IPS-NIHi7 (cell line): Measurements from ENCODE around the gene PTPN13.
"Not testable (repeated sequence)": the region's sequence is repeated elsewhere in the genome, so short reads cannot be mapped to it uniquely, and the experiment has no call there.

Experiments
- DNase-seq: peaks from one replicate; pipeline ENCODE4 v3.0.0; 2012; ENCODE audit warnings: mixed read lengths; ENCODE audit errors: extremely low spot score

PTPN13 gene

DNA sequence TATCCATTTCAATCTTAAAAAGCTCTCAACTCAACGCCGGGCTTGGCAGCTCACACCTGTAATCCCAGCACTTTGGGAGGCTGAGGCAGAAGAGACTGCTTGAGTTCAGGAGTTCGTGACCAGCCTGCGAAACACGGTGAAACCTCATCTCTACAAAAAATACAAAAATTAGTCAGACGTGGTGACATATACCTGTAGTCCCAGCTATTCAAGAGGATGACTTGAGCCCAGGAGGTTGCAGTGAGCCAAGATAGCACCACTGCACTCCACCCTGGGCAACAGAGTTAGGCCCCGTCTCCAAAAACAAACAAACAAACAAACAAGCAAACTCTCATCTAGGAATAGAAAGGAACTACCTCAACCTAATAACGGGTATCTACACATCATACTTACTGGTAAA is 50.8 kb downstream of the PTPN13 start:
- DNase-seq = no peak

DNA sequence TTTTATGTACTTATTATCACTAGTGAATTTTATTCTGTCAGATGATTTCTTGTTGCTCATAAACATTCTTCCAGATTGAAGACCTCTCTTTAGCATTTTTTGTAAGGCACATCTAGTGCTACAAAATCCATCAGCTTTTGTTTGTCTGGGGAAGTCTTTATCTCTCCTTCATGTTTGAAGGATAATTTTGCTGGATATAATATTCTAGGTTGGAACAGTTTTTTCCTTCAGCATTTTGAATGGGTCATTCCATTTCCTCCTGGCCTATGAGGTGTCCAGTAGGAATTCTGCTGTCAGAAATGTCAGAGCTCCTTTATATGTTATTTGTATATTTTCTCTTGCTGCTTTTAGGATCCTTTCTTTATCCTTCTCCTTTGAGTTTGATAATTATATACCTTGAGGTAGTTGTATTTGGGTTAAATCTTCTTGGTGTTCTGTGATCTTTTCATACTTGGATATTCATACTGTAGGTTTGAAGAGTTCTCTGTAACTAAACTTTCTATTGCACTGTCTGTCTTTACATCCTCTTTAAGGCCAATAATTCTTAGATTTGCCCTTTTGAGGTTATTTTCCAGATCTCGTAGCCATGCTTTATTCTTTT is 58.3 kb downstream of the PTPN13 start:
- DNase-seq = no peak

DNA sequence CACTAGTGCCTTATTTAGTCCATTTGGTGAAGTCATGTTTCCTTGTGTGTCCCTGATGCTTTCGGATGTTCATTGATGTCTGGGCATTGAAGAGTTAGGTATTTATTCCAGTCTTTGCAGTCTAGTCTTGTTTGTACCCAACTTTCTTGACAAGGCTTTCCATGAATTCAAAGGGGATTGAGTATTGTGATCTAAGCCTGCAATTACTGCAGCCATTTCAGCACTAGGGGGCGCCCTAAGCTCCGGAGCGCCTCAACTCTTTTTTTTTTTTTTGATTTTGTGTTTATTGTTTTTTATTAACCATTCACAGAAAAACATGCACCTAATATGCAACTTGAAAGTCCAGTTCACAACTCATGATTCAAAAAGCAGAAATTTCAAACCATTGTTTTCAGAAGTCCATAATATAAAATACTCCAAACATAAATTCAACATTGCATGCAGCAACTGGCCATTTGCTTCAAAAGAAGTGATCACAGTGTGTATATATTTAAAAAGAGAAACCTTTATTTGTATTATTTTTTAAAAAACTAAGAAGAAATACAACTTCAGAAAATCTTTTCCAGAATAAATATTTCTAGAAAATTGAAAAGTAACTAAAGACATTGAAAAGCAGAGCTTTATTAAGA is 59.2 kb downstream of the PTPN13 start:
- DNase-seq = peak; percentile 28

DNA sequence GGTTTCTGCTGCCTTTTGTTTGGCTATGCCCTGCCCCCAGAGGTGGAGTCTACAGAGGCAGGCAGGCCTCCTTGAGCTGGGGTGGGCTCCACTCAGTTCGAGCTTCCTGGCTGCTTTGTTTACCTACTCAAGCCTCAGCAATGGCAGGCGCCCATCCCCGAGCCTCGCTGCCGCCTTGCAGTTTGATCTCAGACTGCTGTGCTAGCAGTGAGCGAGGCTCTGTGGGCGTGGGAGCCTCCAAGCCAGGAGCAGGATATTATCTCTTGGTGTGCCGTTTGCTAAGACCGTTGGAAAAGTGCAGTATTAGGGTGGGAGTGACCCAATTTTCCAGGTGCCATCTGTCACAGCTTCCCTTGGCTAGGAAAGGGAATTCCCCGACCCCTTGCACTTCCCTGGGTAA is 62.7 kb downstream of the PTPN13 start:
- not testable (repeated sequence) for DNase-seq

DNA sequence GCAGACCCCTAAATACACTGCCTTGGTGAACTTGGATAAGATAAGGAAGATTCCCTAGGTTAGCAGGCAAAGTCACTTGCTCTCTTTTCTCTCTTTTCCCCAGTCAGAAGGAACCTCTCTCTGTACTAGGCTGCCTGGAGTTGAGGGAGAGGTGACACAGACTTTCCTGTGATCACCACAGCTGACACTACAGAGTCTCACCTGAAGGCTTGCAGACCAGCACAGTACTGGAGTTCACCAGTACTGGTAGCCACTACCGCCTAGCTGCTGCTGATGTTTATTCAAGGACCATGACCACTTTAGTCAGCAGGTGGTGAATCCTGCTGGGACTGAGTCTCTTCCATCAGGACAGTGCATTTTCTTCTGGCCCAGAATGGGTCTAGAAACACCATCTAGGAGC is 63.3 kb downstream of the PTPN13 start:
- DNase-seq = no peak

DNA sequence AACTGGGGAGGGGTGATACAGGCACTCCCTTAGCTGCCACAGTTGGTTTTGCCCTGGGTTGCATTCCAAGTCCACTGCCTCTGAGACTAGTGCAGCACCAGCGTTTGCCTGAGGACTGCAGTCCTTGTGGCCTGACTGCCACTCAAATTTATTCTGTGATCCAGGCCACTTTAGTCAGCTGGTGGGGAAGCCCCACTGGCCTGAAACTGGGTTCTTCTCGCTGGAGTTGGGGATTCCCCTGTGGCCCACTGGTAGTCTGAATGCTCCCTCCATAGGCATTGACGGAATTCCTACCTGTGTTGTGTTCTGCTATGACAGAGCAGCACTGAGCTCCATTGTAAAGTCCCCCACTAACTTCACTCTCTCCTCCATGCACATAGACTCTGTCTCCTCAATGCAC is 63.8 kb downstream of the PTPN13 start:
- no peak for DNase-seq

DNA sequence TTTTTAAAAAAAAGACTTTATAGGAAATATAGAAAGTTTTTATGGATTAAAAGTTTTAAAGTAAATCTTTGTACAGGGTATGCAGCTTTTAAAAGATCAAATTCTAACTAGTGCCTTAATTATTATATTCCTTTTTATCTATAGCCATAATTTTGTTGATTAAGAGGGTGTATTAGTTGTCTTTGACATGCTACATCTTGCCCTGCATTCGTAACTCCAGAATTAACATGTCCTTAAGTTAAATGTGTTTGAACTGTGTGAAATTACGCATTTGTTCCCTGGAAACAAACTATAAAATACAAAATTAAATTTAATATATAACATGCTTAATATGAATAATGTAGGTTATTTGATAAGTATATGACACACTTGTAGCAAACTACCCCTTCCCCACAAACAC is 66.3 kb downstream of the PTPN13 start:
- no peak for DNase-seq

- DNase-seq = no peak
Measured at GRCh38 chr4:86661006-86661405, 66.9 kb downstream of the PTPN13 start.

DNA sequence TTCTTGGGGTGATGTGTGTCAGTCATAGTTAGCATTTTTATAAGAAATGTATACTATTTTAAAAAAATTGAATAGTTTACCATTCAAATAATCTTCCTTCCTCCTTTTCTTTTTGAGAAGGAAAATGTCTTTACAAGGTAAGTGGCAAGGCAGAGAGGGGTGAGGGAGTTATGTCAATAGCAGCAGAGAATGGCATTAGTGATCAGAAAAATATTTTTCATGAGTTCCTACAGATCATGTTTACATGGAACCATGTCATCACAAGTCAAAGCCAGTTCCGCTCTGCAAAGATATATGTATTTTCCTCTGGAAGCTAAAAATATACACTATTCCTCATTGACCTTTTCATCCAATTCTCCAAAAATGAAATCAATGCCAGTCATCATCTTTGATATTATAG is 67.3 kb downstream of the PTPN13 start:
- DNase-seq = no peak

DNA sequence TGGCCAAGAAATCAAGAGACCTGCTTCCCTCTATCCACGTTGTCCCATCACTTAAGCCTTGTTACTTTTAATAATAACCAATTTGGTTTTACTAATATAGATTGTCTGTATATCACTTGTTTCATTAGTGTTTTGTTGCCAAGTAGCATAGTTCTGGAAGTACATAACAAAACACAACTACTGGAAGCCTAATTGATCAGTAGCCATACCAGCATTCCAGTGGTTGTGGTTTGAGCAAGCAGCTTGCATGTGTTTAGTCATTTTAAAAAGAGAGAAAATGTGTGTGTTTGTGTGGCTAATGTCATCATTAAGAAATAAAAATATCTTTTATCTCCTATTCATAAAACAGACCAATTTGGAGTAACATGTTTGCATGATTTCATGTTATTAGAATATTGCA is 70.8 kb downstream of the PTPN13 start:
- DNase-seq = no peak

DNA sequence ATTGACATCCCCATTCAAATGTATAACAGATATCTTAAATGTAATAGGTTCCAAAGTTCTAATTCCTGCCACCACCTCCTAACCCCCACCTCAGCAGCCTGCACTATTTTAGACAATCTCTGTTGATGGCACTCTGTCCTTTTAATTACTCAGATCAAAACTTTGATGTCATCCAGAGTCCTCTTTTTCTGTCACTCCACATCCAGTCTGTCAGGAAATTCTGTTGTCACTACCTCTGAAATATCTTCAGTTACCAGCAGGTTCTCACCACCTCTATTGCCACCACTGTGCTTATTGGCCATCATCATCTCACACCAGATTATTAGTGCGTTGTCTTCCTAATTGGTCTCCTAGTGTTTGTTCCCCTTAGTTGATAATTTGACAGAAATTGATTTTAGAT is 76.2 kb downstream of the PTPN13 start:
- DNase-seq = no peak

DNA sequence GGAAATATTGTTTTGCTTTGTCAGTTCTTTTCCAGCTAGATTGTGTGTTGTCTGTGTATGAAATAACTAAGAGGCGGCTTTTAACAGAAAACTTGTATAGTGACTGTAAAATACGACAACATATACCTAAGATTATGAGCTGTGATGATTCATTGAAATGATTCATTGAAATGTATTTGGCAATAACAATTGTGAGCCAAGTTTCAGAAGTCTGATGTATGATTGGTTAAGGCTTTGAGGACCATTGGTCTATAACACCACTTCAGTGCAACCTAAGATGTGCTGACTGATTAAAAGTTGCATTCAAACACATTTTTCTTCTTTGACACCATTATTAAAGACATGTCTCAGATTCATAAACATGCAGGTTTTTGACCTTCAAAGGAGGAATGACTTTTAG is 76.6 kb downstream of the PTPN13 start:
- no peak for DNase-seq

- DNase-seq = no peak
Measured at GRCh38 chr4:86675548-86675947, 81.4 kb downstream of the PTPN13 start.

- DNase-seq = no peak
Measured at GRCh38 chr4:86678796-86679195, 84.7 kb downstream of the PTPN13 start.

GRCh38 chr4:86679441-86679840 is 85.3 kb downstream of the PTPN13 start:
- DNase-seq = no peak

GRCh38 chr4:86683167-86683566 is 89.1 kb downstream of the PTPN13 start:
- no peak for DNase-seq

DNA sequence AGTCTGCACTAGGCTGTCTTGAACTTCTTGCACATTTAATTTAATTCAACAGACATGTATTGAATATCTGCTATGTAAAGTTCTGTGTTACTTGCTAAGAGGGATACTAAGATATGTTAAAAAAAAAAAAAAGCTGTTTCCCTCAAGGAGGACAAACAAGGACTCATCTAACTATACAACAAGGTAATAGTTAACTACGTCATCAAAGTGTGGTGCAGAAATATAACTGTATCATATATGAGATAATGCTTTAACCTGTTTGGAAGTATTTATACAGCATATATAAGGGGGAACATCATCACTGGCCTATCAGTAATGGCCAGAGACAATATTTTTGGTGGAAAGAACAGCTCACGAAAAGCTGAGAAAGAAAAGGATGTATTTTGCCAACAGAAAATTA is 89.9 kb downstream of the PTPN13 start:
- DNase-seq = no peak

DNA sequence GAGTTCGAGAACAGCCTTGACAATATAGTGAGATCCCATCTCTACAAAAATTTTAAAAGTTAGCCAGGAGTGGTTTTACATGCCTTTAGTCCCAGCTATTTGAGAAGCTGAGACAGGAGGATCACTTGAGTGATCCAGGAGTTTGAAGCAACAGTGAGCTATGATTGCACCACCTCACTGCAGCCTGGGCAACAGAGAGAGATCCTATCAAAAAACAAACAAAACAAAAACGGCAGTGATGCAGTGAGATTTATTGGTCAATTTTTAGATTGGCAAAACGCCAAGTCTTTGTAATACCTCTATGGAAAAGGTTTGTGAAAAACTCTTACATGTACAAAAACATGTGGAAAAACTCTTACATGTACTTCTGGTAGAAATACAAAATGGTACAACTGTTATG is 91.3 kb downstream of the PTPN13 start:
- no peak for DNase-seq

GRCh38 chr4:86686741-86687140 is 92.6 kb downstream of the PTPN13 start:
- no peak for DNase-seq

DNA sequence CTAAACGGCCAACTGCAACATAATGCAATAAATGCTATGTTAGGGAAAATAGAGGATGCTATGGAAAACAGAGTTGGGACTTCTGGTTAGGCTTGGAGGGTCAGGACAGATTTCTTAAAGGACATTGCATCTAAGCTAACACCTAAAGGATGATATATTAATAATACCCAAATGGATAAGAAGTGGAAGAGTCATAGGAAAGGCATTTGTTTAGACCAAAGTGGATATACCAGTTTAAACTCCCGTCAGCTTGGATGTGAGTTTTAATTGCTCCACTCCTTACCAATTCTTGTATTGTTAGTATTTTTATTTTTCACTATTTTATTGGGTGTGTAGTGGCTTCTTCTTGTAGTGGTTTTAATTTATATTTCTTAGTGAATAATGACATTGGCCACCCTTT is 93.9 kb downstream of the PTPN13 start:
- no peak for DNase-seq

DNA sequence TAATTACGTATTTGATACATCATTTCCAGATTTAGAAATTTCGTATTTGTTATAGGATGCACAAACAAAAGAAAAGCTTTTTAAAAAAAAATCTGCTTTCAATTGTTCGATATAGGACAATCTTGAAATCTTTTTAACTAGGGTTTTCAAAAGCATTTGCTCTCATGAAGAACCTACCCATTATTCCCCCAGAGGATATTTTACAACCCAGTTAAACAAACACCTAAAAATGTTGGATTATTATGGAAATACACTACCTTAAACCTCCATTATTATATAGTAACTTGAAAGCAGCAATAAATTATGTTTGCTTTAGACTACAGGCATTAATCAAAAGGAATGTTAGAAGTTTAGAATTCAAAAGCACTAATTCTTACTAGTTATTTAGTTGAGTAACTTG is 110.5 kb downstream of the PTPN13 start:
- no peak for DNase-seq

GRCh38 chr4:86706923-86707597 is 112.9 kb downstream of the PTPN13 start:
- no peak for DNase-seq

GRCh38 chr4:86717651-86718050 is 123.5 kb downstream of the PTPN13 start:
- no peak for DNase-seq

DNA sequence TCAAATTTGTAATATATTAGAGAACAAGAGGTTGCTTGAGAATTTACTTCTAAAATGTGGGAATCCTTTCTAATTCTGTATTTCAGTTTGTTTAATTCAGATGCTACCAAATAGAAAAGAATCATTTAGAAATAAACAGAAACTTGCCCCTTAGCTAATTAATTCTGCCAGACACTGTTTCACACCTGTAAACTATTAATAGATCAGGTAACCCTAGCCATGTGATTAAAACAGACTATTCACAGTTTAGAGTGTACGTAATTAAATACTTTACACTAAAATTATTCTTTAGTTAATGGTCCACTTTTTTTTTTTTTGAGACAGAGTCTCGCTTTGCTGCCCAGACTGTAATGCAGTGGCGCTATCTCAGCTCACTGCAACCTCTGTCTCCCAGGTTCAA is 124.0 kb downstream of the PTPN13 start:
- DNase-seq = no peak
